ENCODE data around the gene EHBP1L1.

EHBP1L1 gene

DNA sequence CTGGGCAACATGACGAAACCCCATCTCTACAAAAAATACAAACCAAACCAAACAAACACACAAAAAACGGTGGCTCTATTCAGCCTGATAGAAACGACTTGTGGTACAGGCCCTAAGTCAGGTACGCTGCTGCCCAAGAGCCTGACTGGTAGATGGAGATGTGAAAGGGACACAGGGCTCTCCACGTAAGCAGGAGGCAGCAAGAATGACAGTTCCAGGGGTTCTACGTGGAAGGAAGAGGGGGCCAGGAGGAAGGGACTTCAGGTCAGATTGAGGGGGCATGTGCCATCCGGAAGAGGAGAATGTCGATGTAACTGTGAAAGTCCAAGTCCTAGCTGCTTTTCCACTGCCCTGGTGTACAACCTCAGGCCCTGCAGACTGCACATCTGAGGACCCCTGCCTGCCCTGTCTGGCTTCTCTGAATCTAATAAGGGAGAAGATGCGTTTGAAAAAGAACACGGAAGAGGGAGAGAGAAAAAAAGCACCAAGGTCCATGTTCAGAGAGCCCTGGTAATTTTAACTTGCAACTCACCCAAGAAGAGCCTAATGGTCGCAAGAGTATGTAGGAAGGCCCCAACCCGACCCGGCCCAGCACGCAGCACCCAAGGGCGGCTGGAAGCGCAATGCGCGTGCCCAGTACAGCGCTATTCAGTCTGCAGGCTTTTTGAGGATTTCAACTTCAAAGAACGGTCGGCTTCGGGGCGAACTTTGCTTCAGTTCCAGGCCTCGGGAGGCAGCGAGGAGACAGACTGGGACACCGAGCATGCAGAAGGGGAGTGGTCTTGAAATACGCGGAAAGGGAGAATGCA, 6.5 kb upstream of the EHBP1L1 start:
- ChIA-PET CTCF (interaction anchor here (0.6 to 5.6 kb wide), 6 partner anchors 13 to 343 kb away, joined by 3 to 133 read pairs (median 4); no protein-coding TSS in a partner anchor), POLR2A (interaction anchor here (1.1 to 4.2 kb wide), 12 partner anchors 9 to 290 kb away, joined by 3 to 41 read pairs (median 8); partner anchors contain the start of genes CFL1, LTBP3, MALAT1 and MAP3K11)
- Histone ChIP-seq H3K4me1 (ENCODE audit: control insufficient read depth, insufficient read depth, low read length) (peaks cover 16% of the 10 kb centered on the region; the same call in 1 of the 2 replicates), H3K36me3 (ENCODE audit: control insufficient read depth in 2 of 2, insufficient read depth in 1 of 2, low read length in 2 of 2) (peaks cover 0 to 17% of the 10 kb centered on the region in 2 experiments; a peak in 1 of 3 replicates), H3K4me3 (ENCODE audit: low read depth, low read length) (peak overlapping the region; percentile 74), H3K27ac (ENCODE audit: extremely low read depth, low read depth, low read length) (peak overlapping the region; percentile 93), H3K9me3 (ENCODE audit: control insufficient read depth, insufficient read depth, low read depth, low read length) (no peaks in the 10 kb centered on the region)
- no peak for TF ChIP-seq ZNF792 (tag by site-specific recombination; IDR thresholded peaks at IDR 0.05)
- TF ChIP-seq, protein P1, sequence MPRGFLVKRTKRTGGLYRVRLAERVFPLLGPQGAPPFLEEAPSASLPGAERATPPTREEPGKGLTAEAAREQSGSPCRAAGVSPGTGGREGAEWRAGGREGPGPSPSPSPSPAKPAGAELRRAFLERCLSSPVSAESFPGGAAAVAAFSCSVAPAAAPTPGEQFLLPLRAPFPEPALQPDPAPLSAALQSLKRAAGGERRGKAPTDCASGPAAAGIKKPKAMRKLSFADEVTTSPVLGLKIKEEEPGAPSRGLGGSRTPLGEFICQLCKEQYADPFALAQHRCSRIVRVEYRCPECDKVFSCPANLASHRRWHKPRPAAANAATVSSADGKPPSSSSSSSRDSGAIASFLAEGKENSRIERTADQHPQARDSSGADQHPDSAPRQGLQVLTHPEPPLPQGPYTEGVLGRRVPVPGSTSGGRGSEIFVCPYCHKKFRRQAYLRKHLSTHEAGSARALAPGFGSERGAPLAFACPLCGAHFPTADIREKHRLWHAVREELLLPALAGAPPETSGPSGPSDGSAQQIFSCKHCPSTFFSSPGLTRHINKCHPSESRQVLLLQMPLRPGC (tag by site-specific recombination; IDR thresholded peaks at IDR 0.05) = 0 out of 2 replicates have a peak, but pooled peaks have one; percentile 5
- 0 out of 2 replicates have a peak, but pooled peaks have one; percentile 8 for TF ChIP-seq ZNF600 (tag by site-specific recombination; IDR thresholded peaks at IDR 0.05)
- no peak for TF ChIP-seq GFI1B (tag by site-specific recombination; IDR thresholded peaks at IDR 0.05)
- TF ChIP-seq ZNF394 (tag by site-specific recombination; IDR thresholded peaks at IDR 0.05; ENCODE audit: borderline replicate concordance) = no peak

DNA sequence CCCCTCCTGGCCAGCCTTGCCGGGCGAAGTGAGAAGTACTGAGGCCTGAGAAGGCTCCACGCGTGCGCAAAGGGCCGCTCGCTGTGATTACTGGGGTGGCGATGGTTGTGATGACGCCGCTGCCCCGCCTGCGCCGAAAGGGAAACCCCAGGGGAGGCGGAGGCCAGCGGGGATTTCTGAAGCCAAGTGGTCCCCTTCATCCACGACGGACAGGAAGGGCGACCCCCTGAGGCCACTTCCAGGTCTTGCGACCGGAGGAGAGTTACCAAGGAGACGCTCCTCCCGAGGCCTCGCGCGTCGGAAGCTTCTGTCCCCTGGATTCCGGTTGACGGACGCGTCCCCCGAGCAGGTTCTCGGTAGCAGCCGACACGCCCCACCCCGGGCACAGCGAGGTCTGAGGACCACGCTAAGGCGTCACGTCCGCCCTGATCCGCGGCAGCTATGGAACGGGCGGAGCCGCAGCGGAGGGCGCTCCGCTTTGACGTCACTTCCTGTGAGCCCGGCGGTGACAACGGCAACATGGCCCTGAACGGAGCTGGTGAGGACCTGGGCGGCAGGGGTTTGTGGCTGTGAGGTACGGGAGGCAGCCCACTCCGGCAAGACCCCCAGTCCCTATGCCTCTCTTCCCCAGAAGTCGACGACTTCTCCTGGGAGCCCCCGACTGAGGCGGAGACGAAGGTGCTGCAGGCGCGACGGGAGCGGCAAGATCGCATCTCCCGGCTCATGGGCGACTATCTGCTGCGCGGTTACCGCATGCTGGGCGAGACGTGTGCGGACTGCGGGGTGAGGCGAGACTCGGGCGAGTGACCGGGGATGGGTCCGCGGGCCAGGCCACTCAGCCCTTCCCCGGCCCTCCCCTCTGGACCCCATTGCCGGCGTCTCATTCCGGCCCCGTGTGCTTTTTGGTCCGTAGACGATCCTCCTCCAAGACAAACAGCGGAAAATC, 5.6 kb upstream of the EHBP1L1 start, which contains the start of gene ZNRD2:
Gene ZNRD2, plus strand, starts transcription at position 505 of the 946 bp plus-strand sequence. Its CDS starts 15 bp downstream, at position 520.
- Histone ChIP-seq H3K36me3 (ENCODE audit: control insufficient read depth in 2 of 2, insufficient read depth in 1 of 2, low read length in 2 of 2) (peaks cover 0 to 22% of the 10 kb centered on the region in 2 experiments; a peak in 1 of 3 replicates), H3K27ac (ENCODE audit: extremely low read depth, low read depth, low read length) (peak within 1 kb of the TSS; percentile 93), H3K4me1 (ENCODE audit: control insufficient read depth, insufficient read depth, low read length) (peaks cover 16% of the 10 kb centered on the region; the same call in 1 of the 2 replicates), H3K4me3 (ENCODE audit: low read depth, low read length) (peak within 1 kb of the TSS; percentile 74), H3K9me3 (ENCODE audit: control insufficient read depth, insufficient read depth, low read depth, low read length) (no peaks in the 10 kb centered on the region)
- POLR2A ChIA-PET = interaction anchor here (0.6 to 4.2 kb wide), 16 partner anchors 10 to 289 kb away, joined by 3 to 41 read pairs (median 6); partner anchors contain the start of genes CFL1, KCNK7, LTBP3 and MALAT1
- CTCF ChIA-PET = interaction anchor here (0.6 to 5.6 kb wide), 7 partner anchors 10 to 29 kb away, joined by 3 to 133 read pairs (median 11); partner anchors contain the start of gene LTBP3
- TF ChIP-seq ZNF394 (tag by site-specific recombination; IDR thresholded peaks at IDR 0.05; ENCODE audit: borderline replicate concordance) (peak; percentile 71; the same call in 1 of the 2 replicates), HOXD13 (CRISPR knock-in tag; IDR thresholded peaks at IDR 0.05; ENCODE audit: borderline replicate concordance) (no peak), ZBTB21 (tag by site-specific recombination; IDR thresholded peaks at IDR 0.05) (peak; percentile 94), ZNF596 (tag by site-specific recombination; IDR thresholded peaks at IDR 0.05) (no peak), ZNF558 (tag by site-specific recombination; IDR thresholded peaks at IDR 0.05) (no peak), ZNF184 (tag by site-specific recombination; IDR thresholded peaks at IDR 0.05) (no peak), ZNF626 (tag by site-specific recombination; IDR thresholded peaks at IDR 0.05) (no peak), ZNF19 (tag by site-specific recombination; IDR thresholded peaks at IDR 0.05; ENCODE audit: low read depth) (no peak), ZNF366 (tag by site-specific recombination; conservative IDR thresholded peaks at IDR 0.05) (no peak; the same call in 1 of the 2 replicates), ZNF510 (tag by site-specific recombination; IDR thresholded peaks at IDR 0.05; ENCODE audit: insufficient replicate concordance) (no peak), ZNF610 (tag by site-specific recombination; IDR thresholded peaks at IDR 0.05; ENCODE audit: borderline replicate concordance) (0 out of 2 replicates have a peak, but pooled peaks have one; percentile 82), ZNF677 (tag by site-specific recombination; IDR thresholded peaks at IDR 0.05) (no peak), OSR2 (tag by site-specific recombination; IDR thresholded peaks at IDR 0.05) (peak; percentile 85), ZNF670 (tag by site-specific recombination; IDR thresholded peaks at IDR 0.05; ENCODE audit: low read depth) (no peak), ZNF416 (tag by site-specific recombination; IDR thresholded peaks at IDR 0.05) (no peak), ZNF792 (tag by site-specific recombination; IDR thresholded peaks at IDR 0.05) (no peak), TRIM28 (IDR thresholded peaks at IDR 0.05; ENCODE audit: borderline replicate concordance, low read length) (peak; percentile 82)
- TF ChIP-seq, protein P2, sequence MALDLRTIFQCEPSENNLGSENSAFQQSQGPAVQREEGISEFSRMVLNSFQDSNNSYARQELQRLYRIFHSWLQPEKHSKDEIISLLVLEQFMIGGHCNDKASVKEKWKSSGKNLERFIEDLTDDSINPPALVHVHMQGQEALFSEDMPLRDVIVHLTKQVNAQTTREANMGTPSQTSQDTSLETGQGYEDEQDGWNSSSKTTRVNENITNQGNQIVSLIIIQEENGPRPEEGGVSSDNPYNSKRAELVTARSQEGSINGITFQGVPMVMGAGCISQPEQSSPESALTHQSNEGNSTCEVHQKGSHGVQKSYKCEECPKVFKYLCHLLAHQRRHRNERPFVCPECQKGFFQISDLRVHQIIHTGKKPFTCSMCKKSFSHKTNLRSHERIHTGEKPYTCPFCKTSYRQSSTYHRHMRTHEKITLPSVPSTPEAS (tag by site-specific recombination; IDR thresholded peaks at IDR 0.05) = no peak
- TF ChIP-seq, protein P3, sequence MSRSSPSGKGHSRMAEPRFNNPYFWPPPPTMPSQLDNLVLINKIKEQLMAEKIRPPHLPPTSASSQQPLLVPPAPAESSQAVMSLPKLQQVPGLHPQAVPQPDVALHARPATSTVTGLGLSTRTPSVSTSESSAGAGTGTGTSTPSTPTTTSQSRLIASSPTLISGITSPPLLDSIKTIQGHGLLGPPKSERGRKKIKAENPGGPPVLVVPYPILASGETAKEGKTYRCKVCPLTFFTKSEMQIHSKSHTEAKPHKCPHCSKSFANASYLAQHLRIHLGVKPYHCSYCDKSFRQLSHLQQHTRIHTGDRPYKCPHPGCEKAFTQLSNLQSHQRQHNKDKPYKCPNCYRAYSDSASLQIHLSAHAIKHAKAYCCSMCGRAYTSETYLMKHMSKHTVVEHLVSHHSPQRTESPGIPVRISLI (tag by site-specific recombination; IDR thresholded peaks at IDR 0.05) = no peak
- TF ChIP-seq, protein P4, sequence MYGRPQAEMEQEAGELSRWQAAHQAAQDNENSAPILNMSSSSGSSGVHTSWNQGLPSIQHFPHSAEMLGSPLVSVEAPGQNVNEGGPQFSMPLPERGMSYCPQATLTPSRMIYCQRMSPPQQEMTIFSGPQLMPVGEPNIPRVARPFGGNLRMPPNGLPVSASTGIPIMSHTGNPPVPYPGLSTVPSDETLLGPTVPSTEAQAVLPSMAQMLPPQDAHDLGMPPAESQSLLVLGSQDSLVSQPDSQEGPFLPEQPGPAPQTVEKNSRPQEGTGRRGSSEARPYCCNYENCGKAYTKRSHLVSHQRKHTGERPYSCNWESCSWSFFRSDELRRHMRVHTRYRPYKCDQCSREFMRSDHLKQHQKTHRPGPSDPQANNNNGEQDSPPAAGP (tag by site-specific recombination; IDR thresholded peaks at IDR 0.05) = peak; percentile 71
- TF ChIP-seq, protein P5, sequence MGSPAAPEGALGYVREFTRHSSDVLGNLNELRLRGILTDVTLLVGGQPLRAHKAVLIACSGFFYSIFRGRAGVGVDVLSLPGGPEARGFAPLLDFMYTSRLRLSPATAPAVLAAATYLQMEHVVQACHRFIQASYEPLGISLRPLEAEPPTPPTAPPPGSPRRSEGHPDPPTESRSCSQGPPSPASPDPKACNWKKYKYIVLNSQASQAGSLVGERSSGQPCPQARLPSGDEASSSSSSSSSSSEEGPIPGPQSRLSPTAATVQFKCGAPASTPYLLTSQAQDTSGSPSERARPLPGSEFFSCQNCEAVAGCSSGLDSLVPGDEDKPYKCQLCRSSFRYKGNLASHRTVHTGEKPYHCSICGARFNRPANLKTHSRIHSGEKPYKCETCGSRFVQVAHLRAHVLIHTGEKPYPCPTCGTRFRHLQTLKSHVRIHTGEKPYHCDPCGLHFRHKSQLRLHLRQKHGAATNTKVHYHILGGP (tag by site-specific recombination; IDR thresholded peaks at IDR 0.05) = no peak
